ENCODE measurements around the gene ZNF664.

DNA sequence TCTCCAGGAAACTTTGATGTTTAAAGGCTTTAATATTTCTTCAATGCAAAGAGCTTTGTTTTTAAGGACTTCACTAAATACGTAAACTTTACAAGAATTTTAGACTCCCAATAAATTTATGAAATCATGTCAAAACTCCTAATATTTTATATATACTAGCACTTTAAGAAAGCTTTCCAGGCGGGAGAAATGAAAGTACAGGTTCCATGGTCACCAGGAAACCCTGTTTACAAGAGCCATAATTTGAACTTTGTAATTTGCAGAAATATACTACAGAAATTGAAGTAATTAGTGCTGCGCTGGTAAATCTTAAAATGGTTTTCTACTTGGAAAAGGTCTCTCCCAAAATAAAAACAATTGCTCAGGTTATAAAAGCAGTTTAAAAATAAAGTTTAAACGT, 9.2 kb upstream of the ZNF664 start:
- no peak for TF ChIP-seq BCOR (IDR thresholded peaks at IDR 0.05)
- TF ChIP-seq SREBF1 (IDR thresholded peaks at IDR 0.05; ENCODE audit: borderline replicate concordance, low read depth, low read length): no peak
- TF ChIP-seq TFAM (CRISPR knock-in tag; conservative IDR thresholded peaks at IDR 0.05): no peak
- TF ChIP-seq EP300 (IDR thresholded peaks at IDR 0.05; ENCODE audit: low read length): no peak
